HL-60/S4 (cell line): ENCODE results near the gene COL1A1.

Source experiments
- in situ Hi-C: fragments of 300-500 bp; cut with MboI; formaldehyde crosslinking; loops from 2 replicates; pipeline ENCODE4 v1.14.3; 2022; ENCODE audit warnings: low sequenced_read_pairs

COL1A1 gene

GRCh38 chr17:50145532-50146229 is 55.8 kb downstream of the COL1A1 start:
- in situ Hi-C loops, result no loop called here

GRCh38 chr17:50144845-50145531 is 56.4 kb downstream of the COL1A1 start:
- in situ Hi-C loops, result no loop called here

- in situ Hi-C loops, result no loop called here
These were observed 57.1 kb downstream of the COL1A1 start for GRCh38 chr17:50144355-50144754.

GRCh38 chr17:50143461-50144176 is 57.8 kb downstream of the COL1A1 start:
- in situ Hi-C loops, result no loop called here

- in situ Hi-C loops, result no loop called here
These were observed 59.7 kb downstream of the COL1A1 start for GRCh38 chr17:50141745-50142110.

- in situ Hi-C loops, result no loop called here
These were observed 60.2 kb downstream of the COL1A1 start for GRCh38 chr17:50141026-50141744.

GRCh38 chr17:50139950-50140885 is 61.2 kb downstream of the COL1A1 start:
- in situ Hi-C loops, result no loop called here

GRCh38 chr17:50139185-50139783 is 62.1 kb downstream of the COL1A1 start:
- in situ Hi-C loops, result no loop called here

- in situ Hi-C loops, result no loop called here
These were observed 64.4 kb downstream of the COL1A1 start for GRCh38 chr17:50137042-50137441.

GRCh38 chr17:50136096-50136687 is 65.2 kb downstream of the COL1A1 start:
- in situ Hi-C loops, result no loop called here

- in situ Hi-C loops, result no loop called here
These were observed 65.9 kb downstream of the COL1A1 start for GRCh38 chr17:50135316-50136095.

- in situ Hi-C loops, result no loop called here
These were observed 67.0 kb downstream of the COL1A1 start for GRCh38 chr17:50134206-50135110.

GRCh38 chr17:50133769-50134099 is 67.7 kb downstream of the COL1A1 start:
- in situ Hi-C loops, result no loop called here
